Daoy (cell line): Measurements from ENCODE around the gene PRPSAP1. TPM values are rescaled to one million over a fixed set of nuclear protein-coding genes. Genes with fewer than 3 reads are reported as not detected.

Source experiments
- DNase-seq: peaks from one replicate; pipeline ENCODE4 v3.0.0-alpha.2; 2015; ENCODE audit warnings: low read depth
- total RNA-seq: library from RNA; depleted of rRNA; stranded (reverse); fragments of >200 nt; shearing (Covaris generic); gene quantifications from 2 replicates; pipeline ENCODE4 v1.2.3, GENCODE V29; 2014; rRNA removed

The PRPSAP1 gene
- total RNA-seq, 1 experiment from 2014 or later, result 30.3 TPM

DNA sequence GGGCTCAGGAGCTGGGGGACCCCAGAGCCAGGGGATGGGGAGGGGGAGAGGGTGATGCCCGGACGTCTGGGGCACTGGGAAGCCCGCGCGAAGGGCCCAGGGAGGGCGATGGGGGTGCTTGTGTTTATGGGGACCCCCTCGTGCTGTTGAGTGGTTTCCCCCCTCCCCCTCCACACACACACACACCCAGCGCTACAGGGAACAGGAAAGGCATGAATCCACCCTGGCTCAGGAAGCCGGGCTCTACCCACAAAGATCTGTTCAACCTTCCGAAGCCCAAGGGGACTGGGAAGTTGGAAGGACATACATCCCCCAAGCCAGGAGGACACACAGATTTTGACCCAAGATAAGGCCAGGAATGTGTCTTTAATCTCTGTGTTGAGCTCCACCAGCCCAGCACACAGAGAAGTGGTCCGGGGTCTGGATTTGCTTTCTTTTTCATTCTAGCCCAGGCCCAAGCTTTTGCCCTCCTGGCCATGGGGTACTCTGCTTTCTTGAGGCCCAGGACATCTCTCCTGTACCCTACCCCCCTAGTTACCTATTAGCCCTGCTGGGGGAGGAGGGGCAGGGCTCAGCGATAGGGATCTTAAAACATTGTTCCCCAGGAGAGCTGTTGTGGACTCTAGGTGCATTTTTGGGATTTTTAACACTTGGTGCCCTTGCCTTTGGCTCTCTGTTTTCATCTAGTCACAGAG lies 87.3 kb downstream of the PRPSAP1 start:
- DNase-seq, result peak; percentile 43

DNA sequence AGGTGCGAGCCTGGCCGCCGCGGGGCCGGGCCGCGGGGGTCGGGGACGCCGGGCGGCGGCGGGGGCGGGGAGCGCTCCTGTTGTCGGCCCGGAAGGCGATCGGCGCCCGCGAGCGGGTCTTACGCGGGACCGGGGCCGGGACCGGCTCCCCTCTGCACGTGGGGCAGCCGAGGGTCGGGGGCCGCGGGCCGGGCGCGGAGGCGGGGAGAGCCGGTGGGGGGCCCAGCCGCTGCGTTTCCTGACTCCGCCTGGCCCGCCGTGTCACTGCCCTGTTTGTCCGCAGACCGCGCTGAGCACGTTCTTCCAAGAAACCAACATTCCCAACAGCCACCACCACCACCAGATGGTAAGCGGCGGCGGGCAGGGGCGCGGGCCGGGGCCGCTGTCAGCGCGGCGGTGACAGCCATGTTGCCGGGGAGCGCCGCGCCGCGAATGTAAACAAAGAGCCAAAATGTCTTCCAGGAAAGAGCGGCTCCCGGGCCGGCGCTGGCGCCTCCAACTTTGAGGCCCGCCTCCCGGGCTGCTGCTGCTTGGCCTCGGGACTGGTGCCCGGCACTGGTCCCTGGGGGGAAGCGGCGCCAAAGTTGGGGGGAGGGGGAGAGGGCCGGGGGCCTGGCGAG lies 88.0 kb downstream of the PRPSAP1 start:
- peak; percentile 57 for DNase-seq

DNA sequence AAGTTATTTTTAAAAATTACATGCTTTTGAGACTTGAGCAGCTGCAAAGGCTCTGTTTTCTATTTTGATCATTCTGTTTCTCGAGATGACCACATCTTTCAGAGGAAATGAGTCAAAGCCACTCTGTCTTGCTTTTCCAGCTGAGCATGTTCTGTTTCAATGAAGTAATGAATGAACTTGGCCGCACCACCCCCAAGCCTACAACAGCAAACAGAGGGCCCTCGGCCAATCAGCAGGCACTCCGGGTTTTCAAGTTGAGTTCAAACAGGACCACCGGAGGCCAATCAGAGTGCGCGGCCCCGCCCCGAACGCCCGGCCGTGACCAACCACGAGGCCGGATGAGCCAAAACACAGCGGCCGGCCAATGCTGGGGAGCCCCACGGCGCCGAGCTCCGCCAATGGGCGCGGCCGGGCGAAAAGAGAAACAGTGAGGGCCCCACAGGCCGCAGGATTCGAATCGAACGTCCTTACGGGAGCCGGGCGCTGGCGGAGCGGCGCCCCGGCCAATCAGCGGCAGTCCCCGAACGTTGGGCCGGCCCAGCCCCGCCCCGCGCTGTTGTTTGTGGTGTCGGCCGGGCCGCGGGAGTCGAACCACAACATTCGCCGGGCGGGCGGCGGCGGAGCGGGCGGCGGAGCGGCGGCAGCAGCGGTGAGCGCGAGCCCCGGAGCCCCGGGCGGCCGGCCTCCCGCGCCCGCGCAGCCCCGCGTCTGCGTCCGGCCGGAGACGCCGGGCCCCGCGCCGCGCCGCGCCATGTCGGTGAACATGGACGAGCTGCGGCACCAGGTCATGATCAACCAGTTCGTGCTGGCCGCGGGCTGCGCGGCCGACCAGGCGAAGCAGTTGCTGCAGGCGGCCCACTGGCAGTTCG lies 88.7 kb downstream of the PRPSAP1 start, which contains the start of gene UBALD2:
TSS of gene UBALD2 (plus strand) at position 594 of the 869 bp plus-strand sequence. CDS start at position 752, 158 bp downstream.
- peak; percentile 100 for DNase-seq

DNA sequence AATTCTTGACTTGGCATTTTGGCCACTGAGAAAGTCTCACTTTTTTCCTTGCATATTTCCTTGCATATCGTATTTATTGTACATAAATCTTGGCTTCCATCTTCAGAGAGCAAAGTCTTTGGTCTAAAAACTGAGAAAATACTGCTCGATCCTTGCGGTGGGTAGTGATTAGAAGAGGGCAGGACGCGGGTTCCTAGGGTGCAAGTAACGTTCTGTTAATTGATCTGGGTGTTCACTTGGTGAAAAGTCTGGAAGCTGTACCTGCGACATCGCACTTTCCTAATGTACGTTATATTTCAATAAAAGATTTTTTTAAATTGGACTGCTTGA lies 89.3 kb downstream of the PRPSAP1 start:
- DNase-seq, result no peak

DNA sequence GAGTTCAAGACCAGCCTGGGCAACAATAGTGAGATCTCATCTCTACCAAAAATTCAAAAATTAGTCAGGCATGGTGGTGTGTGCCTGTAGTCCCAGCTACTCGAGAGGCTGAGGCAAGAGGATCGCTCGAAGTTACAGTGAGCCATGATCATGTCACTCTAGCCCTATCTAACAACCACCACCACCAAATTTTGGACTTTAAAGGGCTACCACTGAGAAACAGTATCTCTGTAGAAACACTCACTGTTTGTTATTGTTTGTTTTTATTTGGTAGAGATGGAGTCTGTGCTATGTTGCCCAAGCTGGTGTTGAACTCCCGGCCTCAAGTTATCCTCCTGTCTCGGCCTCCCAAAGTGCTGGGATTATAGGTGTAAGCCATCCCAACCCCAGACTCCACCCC lies 89.8 kb downstream of the PRPSAP1 start:
- no peak for DNase-seq

GRCh38 chr17:76262732-76263344 lies 90.9 kb downstream of the PRPSAP1 start:
- peak; percentile 75 for DNase-seq

GRCh38 chr17:76261421-76262215 lies 92.1 kb downstream of the PRPSAP1 start:
- DNase-seq, result peak; percentile 54

DNA sequence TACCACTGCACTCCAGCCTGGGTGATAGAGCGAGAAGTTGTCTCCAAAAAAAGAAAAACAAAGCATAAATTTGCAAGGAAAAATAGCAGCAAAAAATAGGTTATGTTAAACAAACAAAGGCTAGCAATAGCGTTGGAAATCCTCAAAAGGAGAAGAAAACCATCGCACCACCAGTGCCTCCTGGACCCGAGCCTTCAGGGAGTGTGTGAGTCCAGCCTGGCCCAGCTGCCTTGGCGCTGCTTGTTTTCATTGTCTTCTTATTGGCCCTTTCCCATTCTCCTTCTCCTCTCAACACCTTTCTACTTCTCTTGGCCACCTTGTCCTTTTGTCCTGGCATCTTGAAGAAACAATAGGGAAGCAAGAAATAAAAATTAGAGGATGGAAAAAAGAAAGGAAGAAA lies 93.0 kb downstream of the PRPSAP1 start:
- no peak for DNase-seq

DNA sequence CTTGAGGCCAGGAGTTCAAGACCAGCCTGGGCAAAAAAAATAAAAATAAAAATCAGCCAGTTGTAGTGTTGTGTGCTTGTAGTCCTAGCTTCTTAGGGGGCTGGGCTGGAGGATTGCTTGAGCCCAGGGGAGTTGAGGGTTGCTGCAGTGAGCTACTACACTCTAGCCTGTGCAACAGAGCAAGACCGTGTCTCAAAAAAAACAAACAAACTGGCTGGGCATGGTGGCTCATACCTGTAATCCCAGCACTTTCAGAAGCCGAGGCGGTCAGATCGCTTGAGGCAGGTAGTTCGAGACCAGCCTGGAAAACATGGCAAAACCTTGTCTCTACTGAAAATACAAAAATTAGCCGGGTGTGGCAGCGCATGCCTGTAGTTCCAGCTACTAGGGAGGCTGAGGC lies 93.5 kb downstream of the PRPSAP1 start:
- no peak for DNase-seq

Other genes starting within 250 kb of the PRPSAP1 start
- gene FOXJ1, start 212.7 kb downstream of the PRPSAP1 start, total RNA-seq, result not detected in 2 replicates
- gene RNF157, start 113.4 kb downstream of the PRPSAP1 start, total RNA-seq, result 4.8 and 7.3 TPM in 2 replicates
- gene UBALD2, start 88.6 kb downstream of the PRPSAP1 start, total RNA-seq, result 11.5 and 15.9 TPM in 2 replicates
- gene QRICH2, start 45.6 kb downstream of the PRPSAP1 start, total RNA-seq, result 0.45 and 1.5 TPM in 2 replicates
- 72.9 and 91.9 TPM in 2 replicates for gene SPHK1, start 30.7 kb upstream of the PRPSAP1 start, total RNA-seq
- 19.2 and 24.7 TPM in 2 replicates for gene UBE2O, start 99.2 kb upstream of the PRPSAP1 start, total RNA-seq
- not detected in 2 replicates for gene AANAT, start 113.7 kb upstream of the PRPSAP1 start, total RNA-seq
- 26.6 and 35.5 TPM in 2 replicates for gene RHBDF2, start 147.5 kb upstream of the PRPSAP1 start, total RNA-seq
- gene CYGB, start 183.8 kb upstream of the PRPSAP1 start, total RNA-seq, result 8.3 and 16.0 TPM in 2 replicates
- 0.51 TPM in 1 of 2 replicates, not detected in the other for gene PRCD, start 186.1 kb upstream of the PRPSAP1 start, total RNA-seq
- gene ST6GALNAC2, start 231.9 kb upstream of the PRPSAP1 start, total RNA-seq, result 0.24 and 0.40 TPM in 2 replicates